GM18858 (cell line): ENCODE data around the gene EHD3.

ENCODE experiments used
- ATAC-seq: cut with Tn5 transposase; IDR thresholded peaks from one replicate; pipeline ENCODE4 v1.9.1; 2021; ENCODE audit not compliant: unreplicated experiment

EHD3 gene

DNA sequence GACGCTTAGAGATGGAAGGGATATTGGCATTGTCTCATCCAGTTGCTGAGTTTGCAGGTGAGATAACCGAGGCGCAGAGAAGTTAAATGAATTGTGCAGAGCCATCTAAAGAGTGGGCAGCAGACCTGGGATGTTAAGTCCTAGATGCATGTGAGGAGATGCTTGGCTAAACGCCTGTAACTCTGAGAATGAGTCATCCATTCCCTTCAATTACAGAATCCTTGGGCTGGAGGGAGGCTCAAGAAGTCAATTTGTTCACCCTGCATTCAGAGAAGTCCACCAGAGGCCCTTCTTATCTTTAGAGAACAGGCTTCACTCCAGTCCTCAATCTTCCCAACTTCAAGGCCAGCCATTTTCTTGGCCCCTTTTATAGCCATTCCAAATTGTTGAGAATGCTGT is 1.6 kb downstream of the EHD3 start:
- no peak for ATAC-seq

DNA sequence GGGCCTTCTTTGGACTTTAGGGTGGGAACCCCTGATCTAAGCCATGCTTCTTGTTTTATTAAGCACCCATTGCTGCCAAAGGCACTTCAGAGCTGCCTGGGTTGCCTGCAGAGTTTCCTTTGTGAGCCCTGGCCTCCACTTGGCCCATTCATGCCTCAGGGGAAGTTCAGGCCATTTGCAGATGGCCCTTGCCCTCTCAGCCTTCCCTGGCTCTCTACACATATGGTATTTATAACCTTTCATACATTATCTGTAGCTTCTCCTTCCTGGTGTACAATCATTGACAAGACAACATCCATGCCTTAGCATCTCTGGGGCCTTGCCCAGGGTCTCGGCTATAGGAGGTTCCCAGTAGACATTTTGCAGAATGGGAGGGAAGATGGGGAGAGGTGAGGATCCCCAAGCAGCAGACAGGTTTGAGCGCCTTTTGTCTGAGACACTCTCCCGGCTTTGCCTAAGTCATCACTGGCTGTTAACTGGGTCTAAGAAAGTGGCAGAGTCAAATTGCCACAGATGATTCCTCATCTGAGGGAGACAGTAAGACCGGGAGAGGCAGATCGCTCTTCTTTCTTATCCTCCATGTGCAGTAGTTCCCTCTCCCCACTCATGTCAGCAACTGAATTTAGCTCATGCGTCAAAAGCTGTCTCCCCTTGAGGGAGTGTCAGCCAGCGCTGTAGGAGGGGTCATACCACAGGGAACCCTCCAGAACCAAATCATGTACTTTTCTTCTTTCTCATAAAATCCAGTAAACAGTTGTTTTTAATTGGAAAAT is 2.7 kb downstream of the EHD3 start:
- no peak for ATAC-seq

- ATAC-seq, result no peak
These were observed 3.5 kb downstream of the EHD3 start for GRCh38 chr2:31237348-31238017.

DNA sequence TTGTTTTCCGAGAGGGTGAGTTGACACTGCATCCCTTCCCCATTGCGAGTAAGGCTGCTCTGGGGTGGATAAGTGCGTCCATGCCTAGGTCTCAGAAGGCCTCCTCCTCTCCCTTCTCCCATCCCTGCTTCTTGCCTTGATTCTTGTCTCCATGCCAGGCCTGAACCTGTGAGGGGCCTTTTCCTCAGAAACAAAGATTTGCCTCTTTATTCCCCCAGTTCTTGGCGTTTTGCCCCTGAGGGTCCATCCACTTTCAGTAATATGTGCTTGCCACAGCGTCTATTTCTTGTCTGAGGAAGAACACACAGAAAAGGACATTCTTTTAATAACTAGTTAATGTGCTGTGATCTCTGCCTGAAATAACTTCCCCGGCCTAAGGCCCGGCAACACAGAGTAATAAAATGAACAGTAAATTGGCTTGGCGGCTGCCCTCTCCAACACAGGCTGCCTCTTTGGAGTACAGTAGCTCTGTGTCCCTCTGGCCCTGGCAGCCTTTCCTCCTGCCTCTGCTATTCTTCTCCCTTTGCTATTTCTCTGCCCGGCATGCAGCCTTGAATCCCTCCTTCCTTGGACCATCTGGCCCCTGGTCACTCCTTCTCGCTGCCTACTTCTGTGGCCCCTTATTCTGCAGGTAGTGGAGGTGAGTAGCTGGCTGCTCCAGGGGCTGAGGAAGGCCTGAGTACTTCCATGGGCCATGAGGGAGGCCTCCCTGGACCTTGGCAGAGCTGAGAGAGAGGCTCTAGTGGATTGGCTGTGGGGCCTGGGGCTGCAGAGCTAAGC is 4.4 kb downstream of the EHD3 start:
- ATAC-seq, result no peak

DNA sequence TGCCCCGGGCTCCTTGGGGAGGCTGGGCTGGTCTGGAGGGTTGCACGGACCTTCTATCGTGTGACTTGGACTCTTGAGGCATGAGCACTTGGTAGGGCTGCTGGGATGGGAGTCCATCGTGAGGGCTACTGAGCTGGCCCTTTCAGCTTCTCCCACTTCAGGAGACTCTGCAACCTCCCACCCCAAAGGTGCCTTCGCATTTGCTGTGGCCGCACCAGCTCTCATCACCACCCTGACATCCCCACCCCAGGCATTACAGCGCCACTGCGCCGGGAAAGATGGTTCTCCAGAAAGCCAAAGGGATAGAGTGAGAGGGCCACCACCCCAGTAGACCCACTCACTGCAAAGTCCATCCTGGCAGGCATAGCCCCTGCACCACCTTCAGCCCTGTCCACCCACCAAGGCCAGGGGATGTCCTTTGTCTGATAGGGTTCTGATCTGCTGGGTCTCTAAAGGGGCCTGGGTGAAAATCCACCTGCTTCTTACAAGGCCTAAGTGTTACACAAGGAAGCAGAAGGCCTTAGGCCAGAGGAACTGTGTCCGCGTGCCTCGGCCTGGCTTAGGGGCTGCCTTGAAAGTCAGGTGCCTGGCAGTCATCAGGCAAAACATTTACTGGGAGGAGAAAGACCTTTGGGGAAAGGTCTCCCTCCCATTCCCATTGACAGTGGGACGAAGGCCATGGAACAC is 5.1 kb downstream of the EHD3 start:
- ATAC-seq, result no peak

DNA sequence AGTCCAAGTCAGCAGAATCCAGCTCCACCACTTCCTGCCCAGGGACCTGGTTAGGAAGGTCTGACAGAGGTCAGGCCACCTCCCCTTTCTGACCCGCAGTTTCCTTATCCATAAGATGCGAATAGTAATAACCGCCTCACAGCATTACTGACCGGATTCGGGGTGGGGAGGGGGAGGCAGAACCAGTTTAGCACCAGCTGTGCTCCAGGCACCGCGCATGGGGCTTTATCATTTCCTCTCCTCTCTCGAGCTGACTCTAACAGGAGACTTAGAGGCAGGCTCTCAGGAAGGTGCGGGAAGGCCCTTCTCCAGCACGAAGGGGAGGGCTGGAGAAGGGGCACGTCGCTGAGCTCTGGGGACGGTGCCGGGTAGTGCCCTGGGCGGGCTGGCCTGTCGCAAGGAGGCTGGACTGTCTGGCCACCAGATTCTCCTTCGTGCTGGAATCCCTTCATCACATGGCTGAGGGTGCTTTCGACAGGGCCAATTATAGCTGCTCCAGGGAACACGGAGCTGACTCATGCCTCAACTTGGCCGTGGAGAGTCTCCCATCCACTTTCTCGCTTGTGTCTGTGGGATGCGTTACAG is 5.7 kb downstream of the EHD3 start:
- ATAC-seq, result no peak

GRCh38 chr2:31240381-31241365 is 6.7 kb downstream of the EHD3 start:
- no peak for ATAC-seq

DNA sequence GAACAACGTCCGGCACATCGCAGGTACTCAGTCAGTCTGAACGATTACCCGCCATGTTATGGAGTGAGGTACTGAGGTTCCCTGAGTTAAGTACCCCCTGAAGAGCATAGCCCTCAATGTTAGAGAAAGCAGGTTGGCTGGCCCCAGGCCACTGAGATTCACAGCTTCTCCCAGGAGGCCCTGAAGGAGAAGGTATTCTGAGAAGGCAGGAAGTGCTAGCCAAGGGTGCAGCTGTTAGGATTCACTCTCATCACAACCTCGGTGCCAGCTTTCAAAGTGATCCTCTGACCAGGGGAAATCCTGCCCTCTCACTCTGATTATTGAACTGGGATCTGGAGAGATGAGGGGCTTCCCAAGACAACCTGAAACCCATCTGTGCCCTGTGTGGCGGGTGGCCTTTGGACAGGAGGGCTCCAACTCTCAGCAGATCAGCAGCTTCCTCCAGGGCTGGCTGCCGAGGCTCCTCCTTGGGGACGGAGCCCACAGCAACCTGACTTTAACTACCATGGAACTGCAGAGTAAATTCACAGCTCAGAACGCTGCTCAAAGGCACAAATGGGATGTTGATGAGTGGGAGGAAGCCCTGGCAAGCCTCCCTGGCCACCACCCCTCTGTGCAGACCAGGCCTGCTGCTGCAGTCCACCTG is 7.8 kb downstream of the EHD3 start:
- no peak for ATAC-seq

DNA sequence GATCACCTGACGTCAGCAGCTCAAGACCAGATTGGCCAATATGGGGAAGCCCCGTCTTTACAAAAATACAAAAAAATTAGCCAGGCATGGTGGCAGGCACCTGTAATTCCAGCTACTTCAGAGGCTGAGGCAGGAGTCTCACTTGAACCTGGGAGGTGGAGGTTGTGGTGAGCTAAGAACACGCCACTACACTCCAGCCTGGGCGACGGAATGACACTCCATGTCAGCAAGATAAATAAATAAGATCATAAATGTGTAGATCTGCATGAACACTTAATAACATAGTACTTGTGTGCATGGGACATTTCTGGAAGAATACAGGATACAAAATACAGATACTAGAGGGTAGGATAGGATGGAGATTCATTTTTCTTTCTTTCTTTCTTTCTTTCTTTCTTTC is 9.1 kb downstream of the EHD3 start:
- no peak for ATAC-seq

GRCh38 chr2:31244101-31244500 is 10.1 kb downstream of the EHD3 start:
- ATAC-seq, result no peak

DNA sequence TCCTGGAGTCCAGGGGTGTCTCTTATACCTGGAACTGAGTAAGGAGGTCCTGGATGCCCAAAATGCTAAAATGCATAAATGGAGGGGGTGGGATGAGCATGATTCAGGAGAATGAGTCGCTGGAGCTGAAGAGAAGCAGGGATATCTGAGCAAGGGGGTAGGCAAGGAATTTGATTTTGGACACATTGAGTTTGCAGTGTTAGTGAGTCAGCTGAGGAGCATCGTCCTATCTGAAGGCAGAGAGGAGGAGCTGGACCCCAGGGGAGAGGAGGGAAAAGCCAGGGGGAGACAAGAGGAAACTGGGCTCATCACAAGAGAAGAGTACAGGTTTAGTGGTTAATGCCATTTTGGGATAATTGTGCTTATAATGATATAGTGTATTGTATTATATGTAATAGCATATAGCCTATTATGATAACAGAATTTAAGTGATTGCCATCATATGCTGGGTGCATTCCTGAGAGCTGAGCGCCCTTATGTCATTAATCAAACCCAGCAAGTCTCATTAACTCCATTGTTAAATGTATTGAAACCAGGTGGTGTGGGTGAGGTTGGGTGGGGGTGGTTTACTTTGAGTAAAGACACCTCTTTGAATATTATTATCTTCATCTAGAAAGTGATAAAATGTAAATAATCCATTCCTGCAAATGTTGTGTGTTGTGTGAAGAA is 12.4 kb downstream of the EHD3 start:
- ATAC-seq, result no peak

DNA sequence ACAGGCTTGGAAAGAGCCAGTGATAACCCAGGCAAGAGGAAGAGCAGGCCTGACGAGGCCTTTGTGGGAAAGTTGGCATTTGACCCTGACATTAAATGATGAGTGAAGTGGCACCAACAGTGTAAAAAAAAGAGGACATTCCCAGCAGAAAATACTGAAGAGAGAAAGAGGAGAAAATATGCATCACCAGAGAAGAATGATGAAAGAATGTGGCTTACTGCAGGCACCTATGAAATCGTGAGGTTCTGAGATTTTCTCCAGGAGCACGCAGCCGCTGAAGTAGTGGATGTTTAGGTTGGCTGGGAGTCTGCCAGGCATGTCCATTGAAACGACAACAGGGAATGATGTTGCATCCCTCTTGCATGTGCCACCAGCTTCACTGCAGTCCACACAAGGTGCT is 13.8 kb downstream of the EHD3 start:
- no peak for ATAC-seq

- ATAC-seq, result no peak
These were observed 14.2 kb downstream of the EHD3 start for GRCh38 chr2:31248139-31248538.

GRCh38 chr2:31249009-31249690 is 15.2 kb downstream of the EHD3 start:
- ATAC-seq, result no peak

DNA sequence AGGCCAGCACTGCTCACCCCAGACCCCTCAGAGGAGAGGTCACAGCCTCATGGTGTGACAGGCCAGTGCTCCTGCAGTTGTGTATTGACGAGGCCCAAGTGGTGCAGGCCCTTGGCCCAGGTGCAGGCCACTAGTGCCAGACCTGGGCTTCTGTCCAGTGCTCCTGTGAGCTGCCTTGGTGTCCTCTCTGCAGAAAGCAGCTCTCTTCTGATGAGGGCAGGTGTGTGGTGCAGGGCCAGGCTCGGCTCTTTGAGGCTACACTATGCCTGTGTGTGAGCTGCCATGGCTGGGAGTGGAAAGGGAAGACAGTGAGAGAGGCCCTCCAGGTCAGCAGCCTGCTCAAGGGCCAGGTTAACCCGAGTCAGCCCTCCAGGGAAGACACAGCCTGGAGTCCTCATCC is 17.1 kb downstream of the EHD3 start:
- ATAC-seq, result no peak

DNA sequence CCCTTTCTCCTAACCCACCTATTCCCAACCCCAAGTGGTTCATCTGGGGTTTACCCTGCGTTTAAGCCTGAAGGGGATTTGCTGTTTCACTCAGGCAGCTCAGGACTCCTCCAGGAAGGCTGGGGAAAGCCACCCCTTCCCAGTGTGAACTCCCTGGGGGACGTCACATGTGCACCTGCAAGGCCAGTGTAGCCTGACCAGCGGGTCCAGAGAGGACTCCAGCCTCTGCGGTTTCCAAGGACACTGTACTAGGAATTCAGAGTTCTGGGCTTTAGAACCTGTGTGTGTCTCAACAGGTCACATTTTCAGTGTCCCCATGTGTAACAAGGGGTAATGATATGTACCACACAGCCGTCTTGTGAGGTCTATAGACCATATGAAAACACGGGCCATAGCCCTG is 17.9 kb downstream of the EHD3 start:
- no peak for ATAC-seq

GRCh38 chr2:31253356-31254131 is 19.6 kb downstream of the EHD3 start:
- no peak for ATAC-seq
